OCI-LY7 (cell line): ENCODE results near the gene SPAG16.

Experiments
- CTCF ChIP-seq: fragments of 200-600 bp; sonication (generic); conservative IDR thresholded peaks from 2 replicates; pipeline ENCODE4 v1.5.1; 2014; ENCODE audit warnings: mild to moderate bottlenecking, antibody characterized with exemption, low read length, moderate library complexity, mixed read lengths
- EZH2phosphoT487 ChIP-seq: fragments of 200-600 bp; sonication (generic); IDR thresholded peaks from 2 replicates; pipeline ENCODE4 v1.6.1; 2018; ENCODE audit warnings: low read depth, borderline replicate concordance, mild to moderate bottlenecking, mixed run types, antibody characterized with exemption, low read length, moderate library complexity, mixed read lengths

- TF ChIP-seq CTCF (no peak), EZH2phosphoT487 (no peak)
These were observed 5.1 kb upstream of the SPAG16 start for GRCh38 chr2:213279116-213279620.
